ENCODE data around the gene SV2A. TPM values are rescaled to one million over a fixed set of nuclear protein-coding genes. Genes with fewer than 3 reads are reported as not detected.
A peak's percentile ranks its signal among the peaks of the same experiment; 100 is the strongest.

Gene SV2A
- total RNA-seq, 6 donors from 2014 or later, result 0.44 to 1.6 (median 0.98) TPM

- ATAC-seq (ENCODE audit: low FRiP score in 2 of 2) (peak; percentile 72 to 80), DNase-seq (peak; percentile 90 to 92)
- no peaks in the 10 kb centered on the region for H3K36me3 ChIP-seq
- H3K4me3 ChIP-seq, result peak overlapping the region; percentile 54 to 67 (median 58)
- peaks cover 15 to 26% (median 19%) of the 10 kb centered on the region in 4 donors for H3K4me1 ChIP-seq
- peak in 3 of 4 donors; percentile 68 to 86 (median 81) for TF ChIP-seq POLR2A (IDR thresholded peaks at IDR 0.05)
- no peak for TF ChIP-seq EP300 (IDR thresholded peaks at IDR 0.05)
- TF ChIP-seq, protein P1, sequence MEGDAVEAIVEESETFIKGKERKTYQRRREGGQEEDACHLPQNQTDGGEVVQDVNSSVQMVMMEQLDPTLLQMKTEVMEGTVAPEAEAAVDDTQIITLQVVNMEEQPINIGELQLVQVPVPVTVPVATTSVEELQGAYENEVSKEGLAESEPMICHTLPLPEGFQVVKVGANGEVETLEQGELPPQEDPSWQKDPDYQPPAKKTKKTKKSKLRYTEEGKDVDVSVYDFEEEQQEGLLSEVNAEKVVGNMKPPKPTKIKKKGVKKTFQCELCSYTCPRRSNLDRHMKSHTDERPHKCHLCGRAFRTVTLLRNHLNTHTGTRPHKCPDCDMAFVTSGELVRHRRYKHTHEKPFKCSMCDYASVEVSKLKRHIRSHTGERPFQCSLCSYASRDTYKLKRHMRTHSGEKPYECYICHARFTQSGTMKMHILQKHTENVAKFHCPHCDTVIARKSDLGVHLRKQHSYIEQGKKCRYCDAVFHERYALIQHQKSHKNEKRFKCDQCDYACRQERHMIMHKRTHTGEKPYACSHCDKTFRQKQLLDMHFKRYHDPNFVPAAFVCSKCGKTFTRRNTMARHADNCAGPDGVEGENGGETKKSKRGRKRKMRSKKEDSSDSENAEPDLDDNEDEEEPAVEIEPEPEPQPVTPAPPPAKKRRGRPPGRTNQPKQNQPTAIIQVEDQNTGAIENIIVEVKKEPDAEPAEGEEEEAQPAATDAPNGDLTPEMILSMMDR (IDR thresholded peaks at IDR 0.05), result peak in 2 of 6 experiments; percentile 5 to 31
- TF ChIP-seq POLR2AphosphoS5 (IDR thresholded peaks at IDR 0.05), result peak; percentile 70 to 88
- no peaks in the 10 kb centered on the region for H3K9me3 ChIP-seq
- H3K27me3 ChIP-seq, result no peaks in the 10 kb centered on the region
- H3K27ac ChIP-seq, result peak overlapping the region; percentile 99 to 100 (median 100)
- WGBS, 2 donors, result 0% methylated on average over 31 to 33 of the region's 36 CpGs
Measured at GRCh38 chr1:149885339-149886120, 32.1 kb downstream of the SV2A start.

GRCh38 chr1:149884433-149885338, 33.0 kb downstream of the SV2A start:
- ATAC-seq (ENCODE audit: low FRiP score in 2 of 2) (no peak), DNase-seq (peak in 1 of 2 donors; percentile 37)
- no peak for TF ChIP-seq POLR2AphosphoS5 (IDR thresholded peaks at IDR 0.05)
- Histone ChIP-seq H3K4me3 (peak overlapping the region; percentile 54 to 67 (median 58)), H3K36me3 (no peaks in the 10 kb centered on the region), H3K9me3 (no peaks in the 10 kb centered on the region), H3K27me3 (no peaks in the 10 kb centered on the region), H3K27ac (peak overlapping the region; percentile 99 to 100 (median 100)), H3K4me1 (peaks cover 15 to 26% (median 19%) of the 10 kb centered on the region in 4 donors)
- WGBS, 2 donors, result 5 to 6% methylated on average over 9 of the region's 9 CpGs

DNA sequence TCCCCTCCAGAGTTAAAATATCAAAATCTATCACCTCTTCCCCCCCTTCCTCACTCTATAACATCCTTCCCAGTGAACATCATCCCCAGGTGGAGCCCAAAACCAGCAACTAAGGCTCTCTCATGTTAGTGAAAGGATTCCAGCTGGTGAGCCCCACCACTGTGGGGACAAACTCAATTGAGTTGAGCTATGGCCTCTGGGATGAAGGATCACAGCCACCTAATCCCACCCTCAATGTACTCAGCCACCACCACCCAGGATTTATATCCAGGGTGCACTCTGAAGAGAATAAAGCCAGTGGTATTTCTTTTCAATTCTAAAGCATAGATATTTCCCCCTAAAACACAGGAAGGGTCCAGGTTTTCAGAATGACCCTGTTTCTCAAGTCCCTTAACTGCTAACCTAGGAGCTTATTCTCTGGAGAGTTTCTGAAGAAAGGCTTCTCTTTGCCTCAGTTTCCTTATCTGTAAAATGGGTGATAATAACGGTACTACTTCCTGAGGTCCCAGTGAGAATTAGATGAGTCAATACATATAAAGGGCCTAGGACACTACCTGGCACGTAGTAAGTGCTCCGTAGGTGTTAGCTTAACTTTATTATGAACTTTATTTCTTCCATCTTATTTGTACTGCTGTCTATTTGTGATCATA, 33.9 kb downstream of the SV2A start:
- H3K27me3 ChIP-seq, result no peaks in the 10 kb centered on the region
- TF ChIP-seq POLR2A (IDR thresholded peaks at IDR 0.05) (no peak), POLR2AphosphoS5 (IDR thresholded peaks at IDR 0.05) (no peak), EP300 (IDR thresholded peaks at IDR 0.05) (no peak)
- TF ChIP-seq, protein P1 (IDR thresholded peaks at IDR 0.05), result no peak
- DNase-seq (no peak), ATAC-seq (ENCODE audit: low FRiP score in 2 of 2) (no peak)
- H3K9me3 ChIP-seq, result no peaks in the 10 kb centered on the region
- no peaks in the 10 kb centered on the region for H3K36me3 ChIP-seq
- H3K4me1 ChIP-seq, result peaks cover 10 to 21% (median 17%) of the 10 kb centered on the region in 4 donors
- 84 to 85% methylated on average over 3 of the region's 3 CpGs for WGBS, 2 donors
- peak overlapping the region in 1 of 4 donors; percentile 61 for H3K4me3 ChIP-seq
- no peak overlapping the region for H3K27ac ChIP-seq

GRCh38 chr1:149881876-149882275, 35.8 kb downstream of the SV2A start:
- 89 to 100% methylated on average over 1 of the region's 1 CpG for WGBS, 2 donors
- Histone ChIP-seq H3K4me1 (peaks cover 10 to 21% (median 17%) of the 10 kb centered on the region in 4 donors), H3K36me3 (no peaks in the 10 kb centered on the region), H3K27ac (no peak overlapping the region), H3K27me3 (no peaks in the 10 kb centered on the region), H3K9me3 (no peaks in the 10 kb centered on the region), H3K4me3 (no peak overlapping the region)
- ATAC-seq (ENCODE audit: low FRiP score in 2 of 2) (no peak), DNase-seq (no peak)
- TF ChIP-seq POLR2AphosphoS5 (IDR thresholded peaks at IDR 0.05), result no peak
- no peak for TF ChIP-seq POLR2A (IDR thresholded peaks at IDR 0.05)
- TF ChIP-seq, protein P1 (IDR thresholded peaks at IDR 0.05), result no peak
- TF ChIP-seq EP300 (IDR thresholded peaks at IDR 0.05), result no peak
